GM21825 (cell line): ENCODE measurements around the gene PTBP1.
"Not testable (repeated sequence)": the region's sequence is repeated elsewhere in the genome, so short reads cannot be mapped to it uniquely, and the experiment has no call there.

Experiments used
- ATAC-seq: cut with Tn5 transposase; IDR thresholded peaks from one replicate; pipeline ENCODE4 v1.9.1; 2021; ENCODE audit warnings: mild to moderate bottlenecking, moderate library complexity; ENCODE audit not compliant: unreplicated experiment

PTBP1 gene

GRCh38 chr19:824885-825284, 27.6 kb downstream of the PTBP1 start:
- ATAC-seq: no peak

DNA sequence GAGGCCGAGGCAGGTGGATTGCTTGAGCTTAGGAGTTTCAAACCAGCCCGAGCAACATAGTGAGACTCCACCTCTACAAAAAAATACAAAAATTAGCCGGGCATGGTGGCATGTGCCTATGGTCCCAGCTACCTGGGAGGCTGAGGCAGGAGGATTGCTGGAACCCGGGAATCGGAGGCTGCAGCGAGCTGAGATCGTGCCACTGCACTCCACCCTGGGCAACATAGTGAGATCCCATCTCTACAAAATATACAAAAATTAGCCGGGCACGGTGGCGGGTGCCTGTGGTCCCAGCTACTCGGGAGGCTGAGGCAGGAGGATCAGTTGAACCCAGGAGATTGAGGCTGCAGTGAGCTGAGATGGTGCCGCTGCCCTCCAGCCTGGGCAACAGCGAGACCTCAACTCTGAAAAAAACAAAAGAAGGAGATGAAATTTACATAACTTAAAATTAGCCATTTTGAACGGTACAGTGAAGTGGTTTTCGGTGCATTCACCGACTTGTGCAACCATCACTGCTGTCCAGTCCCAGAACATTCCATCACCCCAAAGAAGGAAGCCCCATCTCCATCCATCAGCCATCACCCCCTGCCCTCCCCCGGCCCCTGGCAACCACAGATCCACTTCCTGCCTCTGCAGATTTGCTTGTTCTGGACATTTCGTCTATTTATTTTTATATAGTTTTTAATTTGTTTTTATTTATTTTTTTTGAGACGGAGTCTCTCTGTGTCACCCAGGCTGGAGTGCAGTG, 28.8 kb downstream of the PTBP1 start:
- ATAC-seq: no peak

DNA sequence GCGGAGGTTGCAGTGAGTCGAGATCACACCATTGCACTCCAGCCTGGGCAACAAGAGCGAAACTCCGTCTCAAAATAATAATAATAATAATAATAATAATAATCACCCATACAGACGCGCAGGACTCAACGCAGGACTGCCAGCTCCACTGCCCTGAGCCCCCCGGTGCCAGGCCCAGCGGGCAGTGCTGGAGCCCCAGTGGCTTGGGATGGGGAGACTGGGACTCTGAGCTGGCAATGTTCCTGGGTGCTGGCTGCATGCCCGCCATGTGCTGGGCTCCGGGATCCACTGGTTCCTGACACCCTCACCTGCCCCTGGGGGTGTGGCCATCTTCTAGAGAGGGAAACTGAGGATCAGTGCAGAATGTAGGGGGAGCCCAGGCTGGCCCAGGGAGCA, 30.1 kb downstream of the PTBP1 start:
- no peak for ATAC-seq

- ATAC-seq: no peak
Observed at GRCh38 chr19:827710-828321, 30.6 kb downstream of the PTBP1 start, which contains the start of gene AZU1. Gene AZU1, plus strand, starts transcription at chr19:827837. Its CDS starts 10 bp downstream, at chr19:827847.

- ATAC-seq: no peak
Observed at GRCh38 chr19:829129-829758, 32.0 kb downstream of the PTBP1 start.

GRCh38 chr19:831407-832369, 34.4 kb downstream of the PTBP1 start:
- no peak for ATAC-seq

DNA sequence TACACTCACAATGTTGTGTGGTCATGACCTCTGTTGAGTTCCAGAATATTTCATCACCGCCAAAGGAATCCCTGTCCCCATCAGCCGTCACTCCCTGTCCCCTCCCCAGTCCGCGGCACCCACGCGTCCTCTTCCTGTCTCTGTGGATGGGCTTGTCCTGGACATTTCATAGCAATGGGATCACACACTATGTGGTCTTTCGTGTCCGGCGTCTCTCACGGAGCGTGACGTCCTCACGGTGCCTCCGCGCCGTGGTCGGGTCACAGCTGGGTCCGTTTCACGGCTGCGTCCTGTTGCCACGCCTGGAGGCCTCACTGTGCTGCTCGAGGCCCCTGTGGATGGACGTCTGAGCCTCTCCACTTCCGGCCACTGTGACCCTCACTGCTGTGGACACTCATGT, 37.0 kb downstream of the PTBP1 start:
- ATAC-seq: no peak

DNA sequence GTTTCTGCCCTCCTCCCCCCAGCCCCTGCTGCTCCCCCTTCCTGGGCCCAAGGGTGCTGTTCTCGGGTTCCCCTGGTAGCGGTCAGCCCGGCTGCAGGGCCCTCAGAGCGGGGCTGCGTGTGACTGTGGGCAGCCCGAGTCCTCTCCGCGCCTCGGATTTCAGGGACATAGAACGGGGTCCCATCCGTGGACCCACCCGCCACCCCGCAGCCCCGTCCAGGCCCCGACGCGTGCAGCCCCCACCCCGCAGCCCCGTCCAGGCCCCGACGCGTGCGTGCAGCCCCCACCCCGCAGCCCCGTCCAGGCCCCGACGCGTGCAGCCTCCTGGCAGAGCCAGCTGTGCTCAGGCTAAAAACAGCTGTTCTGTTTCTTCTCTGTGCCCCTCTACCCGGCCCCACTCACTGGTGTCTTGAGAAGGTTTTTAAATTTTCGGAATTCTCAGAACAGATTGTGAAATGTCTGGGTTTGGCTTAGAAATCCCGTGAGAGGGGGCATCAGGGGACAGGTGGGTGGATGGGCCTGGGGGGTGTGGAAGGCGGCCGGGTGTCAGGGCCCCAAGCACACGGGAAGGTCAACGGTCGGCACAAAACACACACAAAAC, 38.1 kb downstream of the PTBP1 start:
- no peak for ATAC-seq

GRCh38 chr19:840519-841206, 43.4 kb downstream of the PTBP1 start, which contains the start of gene PRTN3:
Gene PRTN3, plus strand, starts transcription at chr19:840999. Its CDS starts 10 bp downstream, at chr19:841009.
- no peak for ATAC-seq

DNA sequence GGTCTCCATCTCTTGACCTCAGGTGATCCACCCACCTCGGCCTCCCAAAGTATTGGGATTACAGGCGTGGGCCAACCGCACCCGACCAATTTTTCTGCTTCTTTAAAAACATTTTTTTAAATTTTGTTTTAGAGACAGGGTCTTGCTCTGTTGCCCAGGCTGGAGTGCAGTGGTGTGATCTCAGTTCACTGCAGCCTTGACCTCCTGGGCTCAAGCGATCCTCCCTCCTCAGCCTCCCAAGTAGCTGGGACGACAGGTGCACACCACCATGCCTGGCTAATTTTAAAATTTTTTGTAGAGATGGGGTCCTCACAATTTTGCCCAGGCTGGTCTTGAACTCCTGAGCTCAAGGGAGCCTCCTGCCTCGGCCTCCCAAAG, 45.5 kb downstream of the PTBP1 start:
- not testable (repeated sequence) for ATAC-seq

DNA sequence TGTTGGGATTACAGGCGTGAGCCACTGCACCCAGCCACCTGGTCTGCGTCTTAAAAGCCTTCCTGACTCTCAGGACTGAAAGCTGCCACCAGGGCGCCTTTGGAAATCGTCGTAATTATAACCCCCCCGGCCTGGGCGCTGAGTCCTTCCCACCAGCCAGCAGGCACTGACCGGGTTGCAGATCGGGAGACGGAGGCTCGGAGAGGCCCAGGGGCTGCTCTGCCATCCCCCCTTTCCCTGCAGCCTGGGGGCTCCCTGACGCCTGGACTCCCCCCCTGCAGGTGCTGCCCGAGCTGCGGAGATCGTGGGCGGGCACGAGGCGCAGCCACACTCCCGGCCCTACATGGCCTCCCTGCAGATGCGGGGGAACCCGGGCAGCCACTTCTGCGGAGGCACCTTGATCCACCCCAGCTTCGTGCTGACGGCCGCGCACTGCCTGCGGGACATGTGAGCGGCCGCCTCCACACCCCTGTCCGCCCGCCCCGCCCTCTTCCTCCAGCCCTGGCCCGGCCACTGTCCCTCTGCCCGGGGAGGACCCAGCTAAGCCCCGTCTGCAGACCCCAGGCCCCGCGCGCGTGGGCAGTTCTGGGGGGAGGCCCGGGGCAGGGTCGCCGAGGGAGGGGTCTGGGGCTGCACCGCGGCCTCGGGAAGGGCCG, 46.1 kb downstream of the PTBP1 start:
- no peak for ATAC-seq

- no peak for ATAC-seq
Observed at GRCh38 chr19:843836-844545, 46.7 kb downstream of the PTBP1 start.

GRCh38 chr19:844546-844971, 47.3 kb downstream of the PTBP1 start:
- ATAC-seq: no peak

DNA sequence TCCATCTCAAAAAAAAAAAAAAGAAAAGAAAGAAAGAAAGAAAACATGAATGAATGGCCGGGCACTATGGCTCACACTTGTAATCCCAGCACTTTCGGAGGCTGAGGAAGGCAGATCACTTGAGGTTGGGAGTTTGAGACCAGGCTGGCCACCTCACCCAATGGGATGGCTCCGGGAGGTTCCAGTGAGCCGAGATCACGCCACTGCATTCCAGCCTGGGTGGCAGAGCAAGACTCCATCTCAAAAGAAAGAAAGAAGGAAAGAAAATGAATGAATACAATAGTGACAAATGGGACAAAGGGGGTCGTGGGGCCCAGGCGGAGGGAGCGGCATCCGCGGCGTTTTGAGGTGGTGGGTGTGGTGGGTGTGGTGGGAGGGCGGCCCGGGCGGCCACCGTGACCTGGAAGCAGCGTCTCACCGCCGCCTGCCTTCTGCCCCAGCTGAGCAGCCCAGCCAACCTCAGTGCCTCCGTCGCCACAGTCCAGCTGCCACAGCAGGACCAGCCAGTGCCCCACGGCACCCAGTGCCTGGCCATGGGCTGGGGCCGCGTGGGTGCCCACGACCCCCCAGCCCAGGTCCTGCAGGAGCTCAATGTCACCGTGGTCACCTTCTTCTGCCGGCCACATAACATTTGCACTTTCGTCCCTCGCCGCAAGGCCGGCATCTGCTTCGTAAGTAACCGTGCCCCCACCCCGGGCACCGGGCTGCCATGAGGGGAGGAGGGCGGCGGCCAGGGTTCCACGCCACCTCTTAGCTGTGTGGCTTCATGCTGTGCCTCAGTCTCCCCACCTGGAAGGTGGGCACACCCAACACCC, 48.7 kb downstream of the PTBP1 start:
- no peak for ATAC-seq

- no peak for ATAC-seq
Observed at GRCh38 chr19:848386-848921, 51.2 kb downstream of the PTBP1 start.

GRCh38 chr19:849195-849594, 51.9 kb downstream of the PTBP1 start:
- not testable (repeated sequence) for ATAC-seq

DNA sequence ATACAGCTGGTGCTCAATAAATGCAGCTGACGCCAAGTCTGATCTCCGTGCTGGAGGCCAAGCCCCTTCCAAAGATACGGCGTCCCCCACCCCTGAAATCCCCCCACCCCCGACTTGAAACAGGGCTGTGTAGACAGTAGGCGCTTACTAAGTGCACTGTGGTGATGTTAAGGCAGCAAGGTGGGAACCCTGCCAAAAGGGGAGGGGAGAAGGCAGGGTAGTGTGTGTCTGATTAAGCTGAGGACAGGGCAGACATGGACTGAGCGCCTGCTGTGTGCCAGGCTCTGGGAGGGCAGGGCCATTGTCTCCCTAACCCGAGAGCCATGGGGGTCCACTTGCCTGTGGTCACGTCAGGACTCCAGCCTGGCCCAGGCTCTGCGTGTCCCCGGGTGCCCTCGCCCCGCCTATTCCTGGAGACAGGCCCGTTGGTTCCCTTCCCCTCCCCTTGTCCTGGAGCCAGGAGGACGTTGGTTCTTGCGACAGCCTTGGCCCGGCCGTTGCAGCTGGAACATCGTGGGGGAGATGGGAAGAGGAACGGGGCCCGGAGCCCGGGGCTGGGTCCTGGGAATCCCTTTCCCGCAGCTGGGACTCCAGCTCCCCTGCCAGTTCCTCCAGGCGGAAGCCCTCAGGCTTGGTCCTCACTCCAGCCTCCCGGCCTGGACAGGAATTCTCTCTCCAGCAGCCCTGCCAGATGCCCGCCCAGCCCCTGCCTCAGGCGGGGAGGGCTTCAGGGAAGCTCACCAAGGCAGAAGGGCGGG, 53.1 kb downstream of the PTBP1 start:
- no peak for ATAC-seq
